GM12801 (cell line): ENCODE results near the gene FOXN3.

Experiments used
- TF ChIP-seq, protein P1 (sequence below): IDR thresholded peaks from one replicate; pipeline ENCODE4 v1.5.1; 2011; ENCODE audit warnings: control low read depth; ENCODE audit not compliant: insufficient read length; ENCODE audit errors: extremely low read depth

The FOXN3 gene

DNA sequence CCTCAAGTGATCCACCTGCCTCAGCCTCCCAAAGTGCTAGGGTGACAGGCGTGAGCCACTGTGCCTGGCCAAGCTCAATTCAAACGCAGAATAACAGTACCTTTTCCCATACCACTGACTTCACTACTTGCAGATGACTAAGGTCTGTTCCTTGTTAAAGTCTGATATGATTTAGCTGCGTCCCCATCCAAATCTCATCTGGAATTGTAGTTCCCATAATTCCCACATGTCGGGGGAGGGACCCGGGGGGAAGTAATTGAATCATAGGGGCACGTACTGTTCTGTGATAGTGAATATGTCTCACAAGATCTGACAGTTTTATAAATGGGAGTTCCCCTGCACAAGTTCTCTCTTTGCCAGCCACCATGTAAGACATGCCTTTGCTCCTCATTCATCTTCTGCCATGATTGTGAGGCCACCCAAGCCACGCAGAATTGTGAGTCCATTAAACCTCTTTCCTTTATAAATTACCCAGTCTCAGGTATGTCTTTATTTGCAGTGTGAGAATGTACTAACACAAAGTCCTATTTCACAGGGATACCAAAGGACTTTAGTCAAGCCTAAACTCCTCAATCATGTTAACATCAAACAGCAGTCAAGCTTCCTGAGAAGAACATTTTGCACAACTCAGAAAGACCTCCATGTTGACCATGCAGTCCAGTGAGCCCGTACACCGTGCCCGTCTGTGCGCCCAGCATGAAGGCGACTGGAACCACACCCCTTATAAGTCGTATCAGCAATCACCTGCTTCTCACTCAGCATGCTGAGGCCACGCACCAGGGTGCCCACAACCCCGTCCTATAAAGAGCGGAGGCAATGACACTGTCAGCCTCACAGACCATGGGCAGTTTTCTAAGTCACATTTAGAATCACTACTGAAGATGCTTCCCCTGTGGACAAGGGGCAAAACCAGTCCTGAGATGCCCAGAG, 36.9 kb downstream of the FOXN3 start:
- TF ChIP-seq, protein P1, sequence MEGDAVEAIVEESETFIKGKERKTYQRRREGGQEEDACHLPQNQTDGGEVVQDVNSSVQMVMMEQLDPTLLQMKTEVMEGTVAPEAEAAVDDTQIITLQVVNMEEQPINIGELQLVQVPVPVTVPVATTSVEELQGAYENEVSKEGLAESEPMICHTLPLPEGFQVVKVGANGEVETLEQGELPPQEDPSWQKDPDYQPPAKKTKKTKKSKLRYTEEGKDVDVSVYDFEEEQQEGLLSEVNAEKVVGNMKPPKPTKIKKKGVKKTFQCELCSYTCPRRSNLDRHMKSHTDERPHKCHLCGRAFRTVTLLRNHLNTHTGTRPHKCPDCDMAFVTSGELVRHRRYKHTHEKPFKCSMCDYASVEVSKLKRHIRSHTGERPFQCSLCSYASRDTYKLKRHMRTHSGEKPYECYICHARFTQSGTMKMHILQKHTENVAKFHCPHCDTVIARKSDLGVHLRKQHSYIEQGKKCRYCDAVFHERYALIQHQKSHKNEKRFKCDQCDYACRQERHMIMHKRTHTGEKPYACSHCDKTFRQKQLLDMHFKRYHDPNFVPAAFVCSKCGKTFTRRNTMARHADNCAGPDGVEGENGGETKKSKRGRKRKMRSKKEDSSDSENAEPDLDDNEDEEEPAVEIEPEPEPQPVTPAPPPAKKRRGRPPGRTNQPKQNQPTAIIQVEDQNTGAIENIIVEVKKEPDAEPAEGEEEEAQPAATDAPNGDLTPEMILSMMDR: no peak

DNA sequence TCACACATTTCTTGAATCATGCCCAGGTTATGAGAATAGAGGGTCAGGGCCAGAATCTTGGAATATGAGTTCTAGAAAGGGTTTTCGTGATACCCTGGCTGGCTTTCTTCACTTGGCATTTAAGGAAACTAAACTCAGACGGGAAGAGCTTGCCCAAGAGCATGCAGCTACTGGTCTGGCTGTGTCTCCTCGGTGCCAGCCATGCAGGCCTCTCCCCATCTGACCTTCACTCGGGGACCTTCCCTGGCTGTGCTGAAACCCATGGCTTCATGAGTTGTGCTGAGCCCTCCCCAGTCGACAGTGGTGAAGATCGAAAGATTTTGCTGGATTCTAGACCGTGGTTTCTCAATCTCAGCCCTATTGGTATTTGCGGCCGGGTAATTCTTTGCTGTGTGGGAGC, 38.0 kb downstream of the FOXN3 start:
- TF ChIP-seq, protein P1: no peak

DNA sequence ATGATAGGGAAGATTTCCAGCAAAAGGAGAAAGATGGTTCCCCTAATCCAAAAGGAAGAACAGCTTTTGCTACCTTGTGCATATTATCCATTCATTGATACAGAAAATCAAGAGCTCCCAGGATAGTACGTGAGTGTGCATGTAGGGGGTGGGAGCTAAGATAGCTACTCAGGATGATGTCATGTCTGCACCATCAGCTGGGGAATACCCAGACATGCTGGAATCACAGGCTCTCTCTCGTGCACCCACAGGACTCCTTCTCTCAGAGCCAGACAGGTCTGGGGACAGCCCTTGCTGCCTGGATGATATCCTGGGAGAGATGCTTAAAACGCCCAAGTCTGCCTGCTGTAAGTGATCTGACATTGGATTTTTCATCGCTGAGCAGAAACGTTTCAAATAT, 38.9 kb downstream of the FOXN3 start:
- TF ChIP-seq, protein P1: no peak

DNA sequence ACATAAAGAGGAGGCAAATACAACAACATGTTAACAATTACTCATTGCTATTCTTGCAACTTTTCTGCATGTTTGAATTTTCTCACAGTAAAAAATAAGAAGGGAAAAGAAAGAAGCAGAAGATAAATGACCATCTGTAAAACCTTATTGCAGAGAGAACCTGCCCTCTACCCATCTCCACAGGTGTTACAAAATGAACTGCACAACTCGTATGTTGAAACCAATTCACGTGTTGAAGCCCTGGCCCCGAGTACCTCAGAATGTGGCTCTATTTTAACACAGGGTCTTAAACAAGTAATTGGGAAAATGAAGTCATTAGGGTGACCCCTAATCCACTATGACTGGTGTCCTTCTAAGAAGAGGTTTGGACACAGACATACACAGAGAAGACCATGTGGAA, 39.5 kb downstream of the FOXN3 start:
- TF ChIP-seq, protein P1: no peak

DNA sequence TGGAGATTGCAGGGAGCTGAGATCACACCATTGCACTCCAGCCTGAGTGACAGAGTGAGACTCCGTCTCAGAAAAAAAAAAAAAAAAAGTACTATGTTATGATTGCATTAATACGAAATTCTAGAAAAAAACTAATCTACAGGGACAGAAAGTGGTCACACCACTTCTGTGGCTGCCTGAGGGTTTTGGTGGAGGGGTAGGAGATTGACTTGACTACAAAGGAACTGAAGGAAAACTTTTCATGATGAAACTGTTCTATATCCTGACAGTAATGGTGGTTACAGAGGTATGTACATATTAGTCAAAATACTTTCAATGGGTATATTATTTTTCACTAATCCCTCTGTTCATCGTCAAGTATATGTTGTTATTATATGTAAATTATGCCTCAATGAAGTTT, 42.1 kb downstream of the FOXN3 start:
- TF ChIP-seq, protein P1: no peak

DNA sequence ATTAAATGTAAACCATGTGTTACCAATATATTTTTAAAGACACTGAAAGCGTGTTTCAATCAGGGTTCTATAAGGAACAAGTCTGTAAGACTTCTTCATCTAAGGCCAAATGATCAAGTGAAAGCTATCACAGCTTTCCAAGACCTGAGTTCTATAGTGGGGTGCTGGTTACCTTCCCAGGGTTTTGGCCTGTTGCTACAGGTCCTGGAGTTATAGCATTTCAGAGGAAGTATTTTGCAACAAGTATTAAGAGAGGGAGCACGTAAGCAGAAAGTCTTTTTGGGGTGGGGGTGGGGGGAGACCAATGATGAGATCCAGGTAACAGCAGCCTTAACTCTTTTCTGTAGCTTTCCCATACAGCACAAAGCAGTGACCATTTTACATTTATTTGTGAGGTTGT, 43.8 kb downstream of the FOXN3 start:
- TF ChIP-seq, protein P1: no peak

DNA sequence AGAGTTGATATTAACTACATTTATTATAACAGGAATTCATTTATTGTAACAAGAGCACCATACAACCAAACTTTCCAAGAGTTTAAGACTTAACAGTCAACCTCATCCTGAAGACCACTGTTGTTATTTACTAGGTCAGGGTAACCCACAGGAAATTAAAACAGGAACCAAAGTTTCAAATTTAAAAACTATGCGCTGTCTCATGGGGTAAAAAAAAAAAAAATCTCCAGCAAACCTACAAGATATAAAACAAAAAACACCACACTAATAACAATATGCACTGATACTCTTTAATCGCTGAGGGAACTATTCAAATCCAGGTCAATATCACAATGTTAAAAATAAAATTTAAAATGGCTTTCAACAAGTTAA, 44.5 kb downstream of the FOXN3 start:
- TF ChIP-seq, protein P1: no peak
